Measurements from ENCODE around the gene OTULINL.

The OTULINL gene

DNA sequence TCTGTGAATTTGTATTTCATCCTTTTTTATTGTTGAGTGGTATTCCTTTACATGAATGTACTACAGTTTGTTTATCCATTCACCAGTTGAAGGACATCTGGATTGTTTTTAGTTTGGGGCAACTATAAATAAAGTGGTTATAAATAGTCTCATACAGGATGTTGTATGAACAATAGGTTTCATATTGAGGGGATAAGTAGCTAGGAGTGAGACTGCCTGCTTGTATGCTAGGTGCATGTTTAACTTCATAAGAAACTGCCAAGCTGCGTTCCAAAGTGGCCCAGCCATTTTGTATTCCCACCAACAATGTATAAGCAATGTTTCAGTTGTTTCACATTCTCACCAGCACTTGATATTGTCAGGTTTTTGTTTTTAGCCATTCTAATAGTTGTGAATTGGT is 21.5 kb downstream of the OTULINL start:
- no peak for DNase-seq

- DNase-seq, result no peak
Measured at GRCh38 chr5:14607104-14607503, 25.5 kb downstream of the OTULINL start.

DNA sequence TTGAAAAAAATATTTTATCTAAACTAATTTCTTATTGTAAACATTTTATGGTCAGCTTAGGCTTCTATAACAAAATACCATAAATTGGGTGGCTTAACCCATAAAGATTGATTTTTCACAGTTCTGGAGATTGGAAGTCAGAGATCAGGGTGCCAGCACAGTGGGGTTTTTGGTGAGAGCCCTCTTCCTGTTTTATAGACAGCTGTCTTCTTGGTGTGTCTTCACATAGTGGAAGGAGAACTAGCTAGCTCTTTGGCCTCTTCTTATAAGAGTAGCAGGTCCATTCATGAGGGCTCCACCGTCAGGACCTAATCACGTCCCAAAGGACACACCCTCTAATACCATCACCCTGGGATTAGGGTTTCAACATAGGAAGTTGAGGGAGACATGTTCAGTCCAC is 26.6 kb downstream of the OTULINL start:
- no peak for DNase-seq

DNA sequence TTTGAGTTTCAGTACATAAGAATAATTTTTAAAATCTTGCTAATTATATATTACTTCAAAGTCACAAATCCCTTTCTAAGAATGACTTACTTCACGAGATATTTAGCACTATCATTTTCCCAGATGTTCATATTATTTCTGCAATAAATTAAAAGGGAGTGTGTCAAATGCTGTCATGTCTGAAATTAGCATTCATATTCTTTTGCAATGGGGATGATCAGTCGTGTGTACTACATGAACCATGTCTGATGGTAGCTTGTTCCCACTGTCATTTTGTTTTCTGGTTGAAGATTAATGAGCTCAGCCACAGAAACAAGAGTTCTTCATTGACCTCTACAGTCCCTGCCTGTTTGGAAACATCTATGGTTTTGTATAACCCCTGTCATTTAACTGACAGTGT is 30.1 kb downstream of the OTULINL start:
- no peak for DNase-seq

DNA sequence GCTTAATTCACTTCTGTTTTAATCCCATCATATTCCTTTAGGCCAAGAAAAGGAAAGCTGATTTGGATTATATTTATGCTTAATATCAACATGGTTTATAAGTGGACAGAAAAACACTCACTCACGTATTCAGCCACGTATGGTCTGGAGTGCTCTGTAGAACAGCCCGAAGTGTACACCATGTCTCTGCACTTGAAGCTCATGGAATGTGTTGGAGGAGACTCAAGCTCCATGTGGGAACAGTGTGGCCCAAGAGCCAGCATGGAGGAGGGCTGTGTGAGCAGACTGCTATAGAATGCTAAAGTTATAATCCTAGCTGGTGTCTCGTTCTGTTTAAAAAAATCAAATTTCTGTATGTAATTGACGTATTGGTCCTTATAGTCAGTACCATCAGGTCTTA is 32.9 kb downstream of the OTULINL start:
- no peak for DNase-seq

GRCh38 chr5:14615365-14615764 is 33.8 kb downstream of the OTULINL start:
- no peak for DNase-seq

- no peak for DNase-seq
Measured at GRCh38 chr5:14617441-14617840, 35.8 kb downstream of the OTULINL start.

DNA sequence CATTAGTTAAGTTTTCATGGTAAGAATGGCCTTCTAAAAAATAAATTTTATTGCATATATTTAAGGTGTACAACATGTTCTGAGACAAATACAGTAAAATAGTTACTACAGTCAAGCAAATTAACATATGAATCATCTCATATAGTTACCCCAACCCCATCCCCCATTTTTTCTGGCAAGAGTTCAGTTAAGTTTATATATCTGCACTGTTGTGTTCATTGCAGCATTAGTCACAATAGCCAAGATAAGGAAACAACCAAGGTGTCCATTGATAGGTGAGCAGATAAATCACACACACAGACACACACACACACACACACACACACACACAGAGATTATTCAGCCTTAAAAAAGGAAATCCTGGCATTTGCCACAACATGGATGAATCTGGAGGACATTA is 45.7 kb downstream of the OTULINL start:
- DNase-seq, result no peak

DNA sequence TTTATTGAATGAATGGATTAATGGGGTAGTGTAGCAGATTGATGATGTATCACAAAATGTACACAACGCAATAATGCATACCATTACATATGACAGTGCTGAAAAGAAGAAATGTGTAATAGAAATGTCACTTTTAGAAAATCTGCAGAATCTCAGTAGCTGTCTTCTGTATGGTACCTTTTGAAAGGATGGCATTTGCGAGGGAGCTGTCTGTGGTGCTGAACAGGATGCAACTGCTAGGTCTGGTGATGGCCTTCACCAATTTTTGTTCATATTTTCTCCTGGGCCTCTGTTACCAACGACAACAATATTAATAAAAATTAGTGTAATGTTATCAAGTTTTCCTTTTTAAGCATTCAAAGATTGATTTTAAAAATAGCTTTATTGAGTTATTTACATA is 46.8 kb downstream of the OTULINL start:
- DNase-seq, result no peak

- no peak for DNase-seq
Measured at GRCh38 chr5:14630671-14631070, 49.1 kb downstream of the OTULINL start.

DNA sequence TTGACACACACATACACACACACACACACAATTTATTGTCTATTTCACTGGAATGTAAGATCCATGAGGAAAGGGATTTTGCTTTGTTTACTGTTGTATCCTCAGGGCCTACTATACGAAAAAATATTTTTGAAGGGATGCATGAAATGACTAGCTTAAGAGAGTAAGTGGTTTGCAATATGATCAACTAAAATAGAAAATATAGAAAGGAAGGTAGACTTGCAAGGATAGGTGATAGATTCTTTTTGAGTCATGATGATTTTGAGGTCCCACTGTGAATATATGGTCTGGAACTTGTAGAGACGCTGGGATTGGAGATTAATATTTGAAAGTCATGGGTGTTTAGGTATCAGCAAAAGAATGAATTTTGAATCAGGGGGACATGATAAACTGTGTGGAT is 54.1 kb downstream of the OTULINL start:
- no peak for DNase-seq

- no peak for DNase-seq
Measured at GRCh38 chr5:14640765-14641164, 59.2 kb downstream of the OTULINL start.

GRCh38 chr5:14644623-14645237 is 63.1 kb downstream of the OTULINL start:
- no peak for DNase-seq

DNA sequence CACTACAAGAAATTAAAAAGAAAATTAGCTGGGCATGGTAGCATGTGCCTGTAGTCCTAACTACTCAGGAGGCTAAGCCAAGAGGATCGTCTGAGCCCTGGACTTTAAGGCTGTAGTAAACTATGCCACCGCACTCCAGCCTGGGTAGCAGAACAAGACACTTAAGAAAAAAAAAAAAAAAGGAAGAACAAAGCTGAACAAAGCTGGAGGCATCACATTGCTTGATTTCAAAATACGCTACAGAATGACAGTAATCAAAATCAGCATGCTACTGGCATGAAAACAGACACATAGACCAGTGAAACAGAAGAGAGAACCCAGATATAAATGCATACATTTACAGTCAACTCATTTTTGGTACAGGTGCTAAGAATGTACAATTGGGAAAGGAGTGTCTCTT is 68.5 kb downstream of the OTULINL start:
- DNase-seq, result no peak

DNA sequence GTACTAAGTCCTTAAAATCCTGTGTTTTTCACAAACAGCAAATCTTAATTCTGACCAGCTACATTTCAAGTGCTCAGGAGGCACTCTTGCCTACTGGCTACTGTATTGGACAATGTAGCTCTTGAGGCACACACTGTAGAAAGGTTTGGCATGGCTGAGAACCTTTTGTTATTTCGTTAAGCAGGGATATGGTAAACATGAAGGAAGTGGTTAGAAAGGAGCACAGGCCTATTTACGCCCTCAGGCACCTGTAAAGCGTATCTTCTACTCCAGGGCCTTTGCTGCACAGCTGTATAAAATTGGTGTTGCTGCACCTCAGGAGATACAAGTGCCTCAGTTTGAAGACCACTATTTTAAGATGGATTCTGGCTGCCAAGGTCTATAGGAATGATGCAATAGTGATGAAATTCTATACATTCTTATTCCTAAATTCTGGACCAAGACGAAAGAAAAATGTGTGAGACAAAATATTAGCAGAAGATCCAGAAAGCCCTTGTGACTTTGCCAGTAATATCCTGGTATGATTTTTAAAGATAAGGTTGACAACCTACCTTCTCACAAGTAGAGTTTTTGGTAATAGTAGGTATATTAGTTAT is 73.7 kb downstream of the OTULINL start:
- no peak for DNase-seq

- no peak for DNase-seq
Measured at GRCh38 chr5:14656898-14657297, 75.3 kb downstream of the OTULINL start.

- DNase-seq, result no peak
Measured at GRCh38 chr5:14659821-14660607, 78.4 kb downstream of the OTULINL start.

GRCh38 chr5:14660833-14661232 is 79.2 kb downstream of the OTULINL start:
- DNase-seq, result no peak

Data from NCI-H1092 (cell line).